Fibroblast of skin of back (primary cell): ENCODE data around the gene ATP7A.
"Not testable (repeated sequence)": the region's sequence is repeated elsewhere in the genome, so short reads cannot be mapped to it uniquely, and the experiment has no call there.

ENCODE experiments used
- DNase-seq: peaks from one replicate; pipeline ENCODE4 v3.0.0-alpha.2; 2013

Gene ATP7A

GRCh38 chrX:78037881-78038280, 127.4 kb downstream of the ATP7A start:
- no peak for DNase-seq

- DNase-seq: no peak
Measured at GRCh38 chrX:78042601-78043000, 132.1 kb downstream of the ATP7A start.

- DNase-seq: no peak
Measured at GRCh38 chrX:78046362-78046761, 135.9 kb downstream of the ATP7A start.

- no peak for DNase-seq
Measured at GRCh38 chrX:78048052-78048451, 137.6 kb downstream of the ATP7A start.

- DNase-seq: no peak
Measured at GRCh38 chrX:78063687-78064086, 153.2 kb downstream of the ATP7A start.

- DNase-seq: no peak
Measured at GRCh38 chrX:78064152-78064551, 153.7 kb downstream of the ATP7A start.

GRCh38 chrX:78064698-78065601, 154.5 kb downstream of the ATP7A start:
- peak; percentile 80 for DNase-seq

- DNase-seq: peak; percentile 10
Measured at GRCh38 chrX:78066110-78066509, 155.6 kb downstream of the ATP7A start.

- no peak for DNase-seq
Measured at GRCh38 chrX:78071331-78071730, 160.8 kb downstream of the ATP7A start.

- not testable (repeated sequence) for DNase-seq
Measured at GRCh38 chrX:78073147-78074077, 162.9 kb downstream of the ATP7A start.

GRCh38 chrX:78074088-78074487, 163.6 kb downstream of the ATP7A start:
- DNase-seq: no peak

- no peak for DNase-seq
Measured at GRCh38 chrX:78075787-78076389, 165.4 kb downstream of the ATP7A start.

GRCh38 chrX:78081413-78081812, 170.9 kb downstream of the ATP7A start:
- DNase-seq: not testable (repeated sequence)

GRCh38 chrX:78092296-78092695, 181.8 kb downstream of the ATP7A start:
- DNase-seq: peak; percentile 49

GRCh38 chrX:78098108-78098507, 187.6 kb downstream of the ATP7A start:
- DNase-seq: no peak
